Thoracic aorta (tissue), 2 donors: Measurements from ENCODE around the gene HPX. TPM values are rescaled to one million over a fixed set of nuclear protein-coding genes. Genes with fewer than 3 reads are reported as not detected.

Experiments
- ATAC-seq: fragments of 150-250 bp; one replicate; pipeline ENCODE4 v1.8.0; 2017; ENCODE audit warnings: low read depth; ENCODE audit not compliant: insufficient number of reproducible peaks, low FRiP score
- DNase-seq: peaks from one replicate; pipeline ENCODE4 v3.0.0-alpha.2; 2020; ENCODE audit warnings: low spot score
- H3K27ac ChIP-seq, 2 donors: fragments of 200-600 bp; sonication (generic); 1 replicate in 1 of 2; 2 replicates in 1 of 2; pipeline ENCODE4 v1.5.1; 2016; ENCODE audit warnings: mild to moderate bottlenecking in 2 of 2, moderate library complexity in 2 of 2
- H3K27me3 ChIP-seq: fragments of 200-600 bp; sonication (generic); replicated peaks from 2 replicates; pipeline ENCODE4 v1.6.0; 2016; ENCODE audit warnings: mild to moderate bottlenecking; ENCODE audit not compliant: insufficient read depth
- H3K36me3 ChIP-seq: fragments of 200-600 bp; sonication (generic); one replicate; pipeline ENCODE4 v1.5.1; 2016
- H3K4me1 ChIP-seq, 2 donors: fragments of 200-600 bp; sonication (generic); 1 replicate in 1 of 2; 2 replicates in 1 of 2; pipeline versions ENCODE4 v1.5.1 to v1.6.0; 2016; ENCODE audit warnings: low read depth in 2 of 2, mild to moderate bottlenecking in 1 of 2; ENCODE audit not compliant: control insufficient read depth in 1 of 2
- H3K4me3 ChIP-seq: fragments of 200-600 bp; sonication (generic); 2 replicates; pipeline ENCODE4 v1.5.1; 2016; ENCODE audit warnings: mild to moderate bottlenecking
- H3K9me3 ChIP-seq: fragments of 200-600 bp; sonication (generic); 2 replicates; pipeline ENCODE4 v1.5.1; 2016
- CTCF ChIP-seq: fragments of 200-600 bp; sonication (generic); IDR thresholded peaks from one replicate; pipeline ENCODE4 v1.5.1; 2019; ENCODE audit warnings: antibody characterized with exemption
- total RNA-seq, 2 donors: library from RNA; depleted of rRNA; stranded (reverse); fragments of >200 nt; gene quantifications; one replicate each; pipeline versions ENCODE4 v1.1.0 to v1.2.3, GENCODE V29; 2016

HPX gene
- total RNA-seq, 2 donors from 2014 or later = 0.54 to 2.9 TPM

- Histone ChIP-seq H3K4me3 (no peak overlapping the region), H3K27ac (no peak overlapping the region), H3K36me3 (peaks cover 15% of the 10 kb centered on the region), H3K4me1 (peaks cover 0 to 11% of the 10 kb centered on the region in 2 donors), H3K9me3 (no peaks in the 10 kb centered on the region), H3K27me3 (no peaks in the 10 kb centered on the region)
- DNase-seq (no peak), ATAC-seq (no peak)
- no peak for TF ChIP-seq CTCF
Measured at GRCh38 chr11:6406370-6406769, 34.4 kb downstream of the HPX start.

- no peaks in the 10 kb centered on the region for H3K27me3 ChIP-seq
- peaks cover 18% of the 10 kb centered on the region for H3K36me3 ChIP-seq
- H3K4me3 ChIP-seq = no peak overlapping the region
- TF ChIP-seq CTCF = no peak
- ATAC-seq (no peak), DNase-seq (no peak)
- no peaks in the 10 kb centered on the region for H3K9me3 ChIP-seq
- H3K4me1 ChIP-seq = peaks cover 0 to 11% of the 10 kb centered on the region in 2 donors
- H3K27ac ChIP-seq = no peak overlapping the region
Measured at GRCh38 chr11:6405846-6406245, 34.9 kb downstream of the HPX start.

GRCh38 chr11:6405052-6405667, 35.6 kb downstream of the HPX start:
- no peak for TF ChIP-seq CTCF
- Histone ChIP-seq H3K27me3 (no peaks in the 10 kb centered on the region), H3K36me3 (peaks cover 16% of the 10 kb centered on the region), H3K4me3 (no peak overlapping the region), H3K27ac (no peak overlapping the region), H3K4me1 (peaks cover 0 to 11% of the 10 kb centered on the region in 2 donors), H3K9me3 (no peaks in the 10 kb centered on the region)
- no peak for ATAC-seq
- DNase-seq = no peak

GRCh38 chr11:6404342-6405051, 36.3 kb downstream of the HPX start:
- DNase-seq (no peak), ATAC-seq (no peak)
- no peaks in the 10 kb centered on the region for H3K27me3 ChIP-seq
- TF ChIP-seq CTCF = no peak
- H3K27ac ChIP-seq = no peak overlapping the region
- no peak overlapping the region for H3K4me3 ChIP-seq
- H3K4me1 ChIP-seq = peaks cover 0 to 11% of the 10 kb centered on the region in 2 donors
- no peaks in the 10 kb centered on the region for H3K9me3 ChIP-seq
- peaks cover 13% of the 10 kb centered on the region for H3K36me3 ChIP-seq

- Histone ChIP-seq H3K27ac (no peak overlapping the region), H3K36me3 (peaks cover 13% of the 10 kb centered on the region), H3K4me3 (no peak overlapping the region), H3K9me3 (no peaks in the 10 kb centered on the region), H3K27me3 (no peaks in the 10 kb centered on the region), H3K4me1 (peaks cover 0 to 11% of the 10 kb centered on the region in 2 donors)
- no peak for DNase-seq
- TF ChIP-seq CTCF = no peak
- no peak for ATAC-seq
Measured at GRCh38 chr11:6403539-6403938, 37.2 kb downstream of the HPX start.
